ENCODE measurements around the gene STT3B. TPM values are rescaled to one million over a fixed set of nuclear protein-coding genes. Genes with fewer than 3 reads are reported as not detected.

Gene STT3B
- total RNA-seq, 1 donor from 2014 or later = 91.3 TPM

GRCh38 chr3:31543375-31543774 is 10.7 kb downstream of the STT3B start:
- no peak for DNase-seq (ENCODE audit: low spot score)
- intact Hi-C loops (cut with DNase I) = no loop called here

- DNase-seq (ENCODE audit: low spot score) = no peak
- intact Hi-C loops (cut with DNase I) = no loop called here
Measured at GRCh38 chr3:31544634-31545033, 11.9 kb downstream of the STT3B start.

GRCh38 chr3:31546162-31546561 is 13.4 kb downstream of the STT3B start:
- intact Hi-C loops (cut with DNase I) = no loop called here
- no peak for DNase-seq (ENCODE audit: low spot score)

GRCh38 chr3:31546725-31547124 is 14.0 kb downstream of the STT3B start:
- intact Hi-C loops (cut with DNase I) = no loop called here
- DNase-seq (ENCODE audit: low spot score) = no peak

- intact Hi-C loops (cut with DNase I) = no loop called here
Measured at GRCh38 chr3:31550452-31551251, 17.9 kb downstream of the STT3B start.

GRCh38 chr3:31551646-31552045 is 18.9 kb downstream of the STT3B start:
- DNase-seq (ENCODE audit: low spot score) = no peak
- intact Hi-C loops (cut with DNase I) = no loop called here

More at GRCh38 chr3:31550452-31551251, 17.9 kb downstream of the STT3B start:
- no peak for DNase-seq (ENCODE audit: low spot score)

GRCh38 chr3:31552103-31552502 is 19.4 kb downstream of the STT3B start:
- intact Hi-C loops (cut with DNase I) = no loop called here
- no peak for DNase-seq (ENCODE audit: low spot score)

GRCh38 chr3:31553258-31553657 is 20.5 kb downstream of the STT3B start:
- DNase-seq (ENCODE audit: low spot score) = no peak
- intact Hi-C loops (cut with DNase I) = no loop called here

- no peak for DNase-seq (ENCODE audit: low spot score)
- intact Hi-C loops (cut with DNase I) = no loop called here
Measured at GRCh38 chr3:31555204-31555603, 22.5 kb downstream of the STT3B start.

- intact Hi-C loops (cut with DNase I) = no loop called here
- no peak for DNase-seq (ENCODE audit: low spot score)
Measured at GRCh38 chr3:31559872-31560534, 27.3 kb downstream of the STT3B start.

GRCh38 chr3:31561891-31562290 is 29.2 kb downstream of the STT3B start:
- intact Hi-C loops (cut with DNase I) = no loop called here
- no peak for DNase-seq (ENCODE audit: low spot score)

GRCh38 chr3:31562525-31562924 is 29.8 kb downstream of the STT3B start:
- no peak for DNase-seq (ENCODE audit: low spot score)
- intact Hi-C loops (cut with DNase I) = no loop called here

- no peak for DNase-seq (ENCODE audit: low spot score)
- intact Hi-C loops (cut with DNase I) = no loop called here
Measured at GRCh38 chr3:31565288-31565687, 32.6 kb downstream of the STT3B start.

- DNase-seq (ENCODE audit: low spot score) = no peak
- intact Hi-C loops (cut with DNase I) = no loop called here
Measured at GRCh38 chr3:31567036-31567435, 34.3 kb downstream of the STT3B start.

- no peak for DNase-seq (ENCODE audit: low spot score)
- intact Hi-C loops (cut with DNase I) = no loop called here
Measured at GRCh38 chr3:31568649-31569048, 35.9 kb downstream of the STT3B start.

- DNase-seq (ENCODE audit: low spot score) = no peak
- intact Hi-C loops (cut with DNase I) = no loop called here
Measured at GRCh38 chr3:31571325-31571724, 38.6 kb downstream of the STT3B start.

GRCh38 chr3:31572236-31573004 is 39.7 kb downstream of the STT3B start:
- DNase-seq (ENCODE audit: low spot score) = no peak
- intact Hi-C loops (cut with DNase I) = no loop called here

- no peak for DNase-seq (ENCODE audit: low spot score)
- intact Hi-C loops (cut with DNase I) = no loop called here
Measured at GRCh38 chr3:31573036-31573779, 40.5 kb downstream of the STT3B start.

- no peak for DNase-seq (ENCODE audit: low spot score)
- intact Hi-C loops (cut with DNase I) = no loop called here
Measured at GRCh38 chr3:31575448-31575847, 42.7 kb downstream of the STT3B start.

GRCh38 chr3:31576521-31576920 is 43.8 kb downstream of the STT3B start:
- intact Hi-C loops (cut with DNase I) = no loop called here
- no peak for DNase-seq (ENCODE audit: low spot score)

Measured in cardiac septum (tissue), 1 donor.